ENCODE measurements around the gene NNMT.
A peak's percentile ranks its signal among the peaks of the same experiment; 100 is the strongest.

The NNMT gene

GRCh38 chr11:114263513-114264170 lies 32.6 kb upstream of the NNMT start:
- DNase-seq = no peak

GRCh38 chr11:114264381-114264780 lies 31.8 kb upstream of the NNMT start:
- no peak for DNase-seq

GRCh38 chr11:114265122-114265878 lies 30.9 kb upstream of the NNMT start:
- no peak for DNase-seq

GRCh38 chr11:114269498-114269897 lies 26.7 kb upstream of the NNMT start:
- DNase-seq = no peak

DNA sequence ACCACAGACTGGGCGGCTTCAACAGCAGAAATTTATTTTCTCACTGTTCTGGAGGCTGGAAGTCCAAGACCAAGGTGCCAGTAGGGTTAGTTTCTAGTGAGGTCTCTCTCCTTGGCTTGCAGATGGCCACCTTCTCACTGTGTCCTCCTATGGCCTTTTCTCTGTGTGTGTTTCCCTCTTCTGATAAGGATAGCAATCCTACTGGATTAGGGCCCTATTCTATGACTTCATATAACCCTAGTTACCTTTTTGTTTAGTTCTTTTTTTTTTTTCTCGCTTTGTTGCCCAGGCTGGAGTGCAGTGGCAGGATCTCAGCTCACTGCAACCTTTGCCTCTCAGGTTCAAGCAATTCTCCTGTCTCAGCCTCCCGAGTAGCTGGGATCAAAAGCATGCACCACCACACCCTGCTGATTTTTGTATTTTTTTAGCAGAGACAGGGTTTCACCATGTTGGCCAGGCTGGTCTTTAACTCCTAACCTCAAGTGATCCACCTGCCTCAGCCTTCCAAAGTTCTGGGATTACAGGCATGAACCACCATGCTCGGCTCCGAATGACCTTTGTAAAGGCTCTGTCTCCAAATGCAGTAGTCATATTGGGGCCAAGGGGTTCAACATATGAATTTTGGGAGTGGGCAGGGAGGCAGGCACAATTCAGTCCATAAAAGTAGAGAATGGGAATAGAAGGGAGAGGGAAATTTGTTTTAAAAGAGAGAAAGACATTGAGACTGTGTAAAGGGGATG lies 25.5 kb upstream of the NNMT start:
- DNase-seq = no peak

GRCh38 chr11:114271316-114271715 lies 24.9 kb upstream of the NNMT start:
- no peak for DNase-seq

- no peak for DNase-seq
These were observed 23.9 kb upstream of the NNMT start for GRCh38 chr11:114272311-114272710.

DNA sequence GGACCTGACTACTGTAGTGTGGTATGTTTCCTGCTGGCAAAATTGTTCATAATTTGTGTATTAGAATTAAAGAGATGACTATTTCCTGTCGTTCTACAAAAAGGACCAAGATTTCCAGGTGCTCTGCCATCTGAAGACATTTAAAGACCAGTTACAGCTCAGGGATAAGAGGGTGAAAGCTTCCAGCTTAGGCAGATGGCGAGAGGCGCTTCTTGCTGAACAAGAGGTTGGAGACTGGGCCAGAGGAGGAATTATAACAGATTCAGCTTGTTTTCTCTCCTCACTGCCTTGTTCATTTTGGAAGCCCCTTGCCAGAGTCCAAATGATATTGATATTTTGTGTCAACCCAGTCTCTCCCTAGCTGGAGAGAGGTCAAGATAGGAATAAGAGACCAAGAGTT lies 23.1 kb upstream of the NNMT start:
- peak; percentile 67 to 86 for DNase-seq

- DNase-seq = no peak
These were observed 22.1 kb upstream of the NNMT start for GRCh38 chr11:114273890-114274635.

GRCh38 chr11:114274637-114275036 lies 21.6 kb upstream of the NNMT start:
- DNase-seq = no peak

DNA sequence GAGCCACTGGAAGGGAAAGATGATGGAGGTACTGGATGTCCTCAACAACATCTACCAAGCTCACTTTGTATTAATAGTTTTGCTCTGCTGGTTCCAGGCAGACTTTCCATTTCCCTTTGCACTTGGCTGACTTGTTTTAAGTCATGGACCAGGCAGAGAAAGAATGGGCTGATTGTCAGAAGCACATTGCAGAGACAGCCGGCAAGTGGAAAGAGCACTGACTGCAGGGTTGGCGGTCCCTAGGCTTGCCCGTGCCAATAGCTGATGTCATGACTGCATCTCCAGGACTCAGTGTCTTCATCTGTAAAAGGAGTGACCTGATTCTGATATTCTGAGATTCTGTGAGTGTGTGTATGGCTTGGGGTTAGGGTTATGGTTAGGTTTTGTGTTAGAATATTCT lies 20.9 kb upstream of the NNMT start:
- no peak for DNase-seq

- no peak for DNase-seq
These were observed 20.1 kb upstream of the NNMT start for GRCh38 chr11:114276077-114276476.

- DNase-seq = no peak
These were observed 18.4 kb upstream of the NNMT start for GRCh38 chr11:114277637-114278341.

GRCh38 chr11:114278342-114279065 lies 17.7 kb upstream of the NNMT start:
- DNase-seq = no peak

GRCh38 chr11:114279792-114280546 lies 16.2 kb upstream of the NNMT start:
- DNase-seq = no peak

DNA sequence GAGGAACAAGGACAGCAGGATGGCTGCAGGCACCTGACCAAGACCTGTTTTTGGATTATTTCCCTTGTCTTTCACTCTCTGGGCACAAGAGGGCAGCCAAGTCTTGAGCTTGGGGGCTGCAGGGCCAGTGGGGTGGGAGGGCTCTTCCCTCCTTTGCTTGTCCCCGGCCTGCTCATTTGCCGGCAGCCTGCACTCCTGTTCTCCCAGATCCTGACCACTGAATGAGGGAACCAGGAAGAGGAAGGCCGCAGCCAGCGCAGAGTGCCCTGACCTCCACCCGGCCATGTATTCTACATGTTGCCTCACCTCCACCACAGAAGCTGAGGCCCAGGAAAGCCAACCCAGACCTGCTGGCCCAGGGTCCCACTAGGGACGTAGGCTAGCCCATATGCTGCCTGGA lies 15.5 kb upstream of the NNMT start:
- DNase-seq = peak; percentile 56 to 79

GRCh38 chr11:114281388-114281956 lies 14.7 kb upstream of the NNMT start:
- DNase-seq = no peak

DNA sequence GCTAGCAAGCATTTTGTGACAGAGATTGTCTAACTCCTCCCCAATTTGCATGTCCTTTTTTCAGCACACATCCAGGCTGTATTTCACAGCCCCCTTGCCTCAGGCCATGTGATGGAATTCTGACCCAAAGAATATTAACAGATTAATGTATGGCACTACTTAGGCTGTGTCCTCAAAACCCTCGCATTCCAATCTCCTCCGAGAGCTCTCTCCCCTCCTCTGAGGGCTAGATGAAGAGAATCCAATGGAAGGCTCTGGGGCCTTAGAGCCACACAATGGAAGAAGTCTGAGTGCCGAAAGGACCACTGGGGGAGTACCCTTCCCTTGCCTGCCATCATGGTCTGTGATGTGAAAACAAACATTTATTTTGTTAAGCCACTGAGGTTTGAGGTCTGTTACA lies 13.7 kb upstream of the NNMT start:
- no peak for DNase-seq

- no peak for DNase-seq
These were observed 12.8 kb upstream of the NNMT start for GRCh38 chr11:114283422-114283821.

- DNase-seq = peak; percentile 26 to 79
These were observed 12.2 kb upstream of the NNMT start for GRCh38 chr11:114284021-114284420.

GRCh38 chr11:114284914-114285313 lies 11.3 kb upstream of the NNMT start:
- DNase-seq = no peak

All from NCI-H524 (cell line).